ENCODE results near the gene C1QTNF4.

- TF ChIP-seq CTCF (conservative IDR thresholded peaks at IDR 0.05; ENCODE audit: low read length) (no peak), EZH2phosphoT487 (IDR thresholded peaks at IDR 0.05; ENCODE audit: borderline replicate concordance, low read depth, low read length) (no peak)
These were observed 2.4 kb downstream of the C1QTNF4 start for GRCh38 chr11:47591764-47592163.

All from OCI-LY7 (cell line).